ENCODE measurements around the gene DNASE2. TPM values are rescaled to one million over a fixed set of nuclear protein-coding genes. Genes with fewer than 3 reads are reported as not detected.
A peak's percentile ranks its signal among the peaks of the same experiment; 100 is the strongest.
"Not testable (repeated sequence)": the region's sequence is repeated elsewhere in the genome, so short reads cannot be mapped to it uniquely, and the experiment has no call there.

DNASE2 gene, protein sequence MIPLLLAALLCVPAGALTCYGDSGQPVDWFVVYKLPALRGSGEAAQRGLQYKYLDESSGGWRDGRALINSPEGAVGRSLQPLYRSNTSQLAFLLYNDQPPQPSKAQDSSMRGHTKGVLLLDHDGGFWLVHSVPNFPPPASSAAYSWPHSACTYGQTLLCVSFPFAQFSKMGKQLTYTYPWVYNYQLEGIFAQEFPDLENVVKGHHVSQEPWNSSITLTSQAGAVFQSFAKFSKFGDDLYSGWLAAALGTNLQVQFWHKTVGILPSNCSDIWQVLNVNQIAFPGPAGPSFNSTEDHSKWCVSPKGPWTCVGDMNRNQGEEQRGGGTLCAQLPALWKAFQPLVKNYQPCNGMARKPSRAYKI
- 61.0 and 62.4 TPM in 2 replicates for total RNA-seq (2014; rRNA removed; shearing (Covaris generic))

DNA sequence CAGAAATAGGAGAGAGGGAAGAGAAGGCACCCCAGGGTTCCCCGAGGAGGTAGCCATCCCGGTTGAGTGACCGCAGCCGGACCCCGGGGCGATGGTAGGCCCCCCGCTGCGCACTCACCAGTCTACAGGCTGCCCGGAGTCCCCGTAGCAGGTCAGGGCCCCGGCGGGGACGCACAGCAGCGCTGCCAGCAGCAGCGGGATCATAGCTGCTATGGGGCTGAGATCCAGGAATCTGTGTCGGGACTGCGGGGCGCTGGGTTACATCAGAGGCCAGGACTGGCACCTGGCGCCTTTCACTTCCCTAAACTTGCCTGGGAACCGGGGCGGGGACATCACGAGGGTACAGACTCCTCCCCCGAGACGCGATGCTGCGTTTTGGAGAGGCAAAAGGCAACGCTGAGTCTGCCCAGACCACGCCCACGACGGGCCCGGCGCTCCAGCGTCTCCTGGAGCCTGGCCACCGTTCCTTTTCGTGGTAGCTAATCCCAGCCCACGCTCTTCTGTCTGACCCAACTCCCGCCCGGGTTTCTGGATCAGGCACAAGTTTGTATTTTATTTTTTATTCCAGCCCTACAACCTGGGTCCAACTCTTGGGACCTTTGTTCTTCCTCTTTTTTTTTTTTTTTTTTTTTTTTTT is at the start of gene DNASE2:
Gene DNASE2 (minus strand): TSS at position 278 of the 637 bp plus-strand sequence. CDS start 74 bp downstream, at position 204.
- peak; percentile 95 for DNase-seq (ENCODE audit: low read depth)

DNA sequence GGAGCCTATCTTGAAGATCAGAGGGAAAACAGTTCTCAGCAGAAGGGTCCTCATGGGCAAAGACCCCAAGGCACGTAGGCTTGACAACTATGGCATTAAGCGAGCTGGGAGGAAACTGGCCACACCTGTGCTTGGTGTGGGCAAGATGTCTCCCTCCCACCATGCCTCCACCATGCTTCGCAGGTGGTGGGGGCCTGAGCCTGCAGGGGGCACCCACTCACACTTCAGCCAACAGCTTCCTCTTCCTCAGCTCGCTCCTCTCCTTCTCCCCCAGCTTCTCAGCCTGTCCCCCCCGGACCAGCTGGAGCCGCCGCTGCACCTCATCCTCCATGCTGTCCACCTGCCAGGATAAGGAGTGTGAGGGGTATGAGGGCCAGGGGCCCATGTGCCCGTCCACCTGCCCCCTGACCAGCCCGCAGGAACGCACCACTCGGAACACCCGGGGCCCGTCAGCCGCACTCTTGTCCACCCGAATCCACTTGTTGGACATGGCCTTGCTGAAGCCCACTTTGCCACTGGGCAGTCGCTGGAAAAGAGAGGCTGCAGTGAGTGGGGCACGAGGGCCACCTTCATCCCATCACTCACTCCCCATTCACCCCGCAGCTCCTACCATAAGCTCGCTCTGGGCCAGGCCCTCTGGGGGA is 48.9 kb upstream of the DNASE2 start:
- DNase-seq (ENCODE audit: low read depth): no peak

DNA sequence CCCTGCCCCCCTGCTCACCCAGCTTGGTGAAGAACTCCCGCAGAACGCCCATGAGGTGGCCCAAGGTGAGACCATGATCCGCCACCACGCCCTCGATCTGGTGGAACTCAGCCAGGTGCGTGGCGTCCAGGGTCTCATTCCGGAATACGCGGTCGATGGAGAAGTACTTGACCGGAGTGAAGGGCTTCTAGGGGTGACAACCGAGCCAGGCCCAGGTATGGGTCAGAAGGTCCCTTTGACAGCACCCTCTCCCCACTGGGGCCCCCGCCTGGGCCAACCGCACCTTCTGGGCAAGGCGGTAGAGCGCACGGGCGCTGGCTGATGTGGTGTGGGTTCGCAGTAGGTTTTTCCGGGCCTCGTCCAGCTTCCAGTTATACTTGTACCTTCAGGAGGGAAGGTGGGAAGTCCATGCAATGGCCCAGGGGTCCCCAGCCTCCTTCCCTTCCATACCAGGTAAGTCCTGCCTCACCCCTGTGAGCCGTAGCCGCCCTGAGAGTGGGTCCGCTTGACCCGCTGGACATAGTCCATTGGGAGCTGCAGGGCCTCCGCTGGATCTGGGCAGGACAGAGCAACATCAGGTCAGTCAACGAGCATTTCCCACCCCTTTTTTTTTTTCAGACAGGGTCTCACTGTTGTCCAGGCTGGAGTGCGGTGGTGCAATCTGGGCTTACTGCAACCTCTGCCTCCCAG is 43.5 kb upstream of the DNASE2 start:
- no peak for DNase-seq (ENCODE audit: low read depth)

DNA sequence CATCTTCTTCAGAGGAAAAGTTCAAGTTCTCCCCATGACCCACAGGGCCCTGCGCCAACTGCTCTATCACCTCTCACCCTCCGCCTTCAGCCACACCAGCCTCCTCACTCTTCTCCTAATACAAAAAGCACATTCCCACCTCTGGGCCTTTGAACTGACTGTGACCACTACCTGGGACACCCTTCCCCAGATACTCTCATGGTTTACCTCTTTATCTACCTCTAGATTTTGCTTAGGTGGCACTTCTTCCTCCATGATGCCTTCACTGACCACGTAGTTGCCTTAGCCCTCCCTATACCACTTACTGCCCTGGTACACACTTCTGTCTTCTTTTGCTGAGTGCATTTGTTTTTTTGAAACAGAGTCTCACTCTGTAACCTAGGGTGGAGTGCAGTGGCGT is 41.7 kb upstream of the DNASE2 start:
- DNase-seq (ENCODE audit: low read depth): no peak

DNA sequence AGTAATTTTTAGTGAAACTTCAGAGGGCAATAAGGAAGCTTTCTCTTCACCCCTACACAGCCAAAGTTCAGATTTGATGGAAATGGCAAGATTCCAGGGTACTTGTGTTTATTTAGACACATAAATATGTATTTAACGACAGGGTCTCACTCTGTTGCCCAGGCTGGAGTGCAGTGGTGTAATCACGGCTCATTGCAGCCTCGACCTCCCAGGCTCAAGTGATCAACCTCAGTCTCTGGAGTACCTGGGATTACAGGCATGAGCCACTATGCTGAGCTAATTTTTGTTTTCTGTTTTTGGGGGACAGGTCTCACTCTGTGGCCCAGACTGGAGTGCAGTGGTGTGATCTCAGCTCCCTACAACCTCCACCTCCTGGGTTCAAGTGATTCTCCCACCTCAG is 39.8 kb upstream of the DNASE2 start:
- no peak for DNase-seq (ENCODE audit: low read depth)

DNA sequence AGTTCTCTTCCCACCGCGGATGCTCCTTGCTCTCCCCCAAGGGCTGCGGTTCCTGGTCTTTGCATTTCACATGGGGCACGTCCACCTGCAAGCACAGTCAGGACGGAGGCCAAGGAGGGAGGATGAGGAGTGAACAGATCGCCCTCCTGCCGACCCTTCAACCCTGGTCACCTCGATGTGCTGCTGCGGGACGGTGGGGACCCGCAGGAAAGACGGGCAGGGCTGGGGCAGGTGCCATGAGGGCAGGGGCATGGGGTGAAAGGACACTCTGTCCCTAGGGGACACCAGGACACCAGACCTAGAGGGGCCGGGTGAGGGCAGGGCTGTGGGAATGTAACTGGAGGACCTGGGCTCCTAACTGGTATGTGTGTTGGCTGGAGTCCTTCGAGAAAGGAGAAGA is 37.0 kb upstream of the DNASE2 start:
- no peak for DNase-seq (ENCODE audit: low read depth)

DNA sequence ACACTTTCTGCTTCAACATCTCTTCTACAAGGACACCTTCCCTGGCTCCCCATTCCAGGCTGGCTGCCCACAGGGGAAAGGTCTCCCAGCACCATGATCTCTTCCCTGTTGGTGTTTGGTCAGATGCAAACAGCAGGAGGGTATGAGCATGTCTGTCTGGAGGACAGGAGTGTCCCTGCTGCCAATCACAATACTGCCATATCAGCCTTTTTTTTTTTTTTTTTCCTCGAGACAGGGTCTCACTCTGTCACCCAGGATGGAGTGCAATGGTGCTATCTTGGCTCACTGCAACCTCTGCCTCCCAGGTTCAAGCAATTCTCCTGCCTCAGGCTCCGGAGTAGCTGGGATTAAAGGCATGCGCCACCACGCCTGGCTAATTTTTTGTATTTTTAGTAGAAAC is 34.6 kb upstream of the DNASE2 start:
- DNase-seq (ENCODE audit: low read depth): not testable (repeated sequence)

DNA sequence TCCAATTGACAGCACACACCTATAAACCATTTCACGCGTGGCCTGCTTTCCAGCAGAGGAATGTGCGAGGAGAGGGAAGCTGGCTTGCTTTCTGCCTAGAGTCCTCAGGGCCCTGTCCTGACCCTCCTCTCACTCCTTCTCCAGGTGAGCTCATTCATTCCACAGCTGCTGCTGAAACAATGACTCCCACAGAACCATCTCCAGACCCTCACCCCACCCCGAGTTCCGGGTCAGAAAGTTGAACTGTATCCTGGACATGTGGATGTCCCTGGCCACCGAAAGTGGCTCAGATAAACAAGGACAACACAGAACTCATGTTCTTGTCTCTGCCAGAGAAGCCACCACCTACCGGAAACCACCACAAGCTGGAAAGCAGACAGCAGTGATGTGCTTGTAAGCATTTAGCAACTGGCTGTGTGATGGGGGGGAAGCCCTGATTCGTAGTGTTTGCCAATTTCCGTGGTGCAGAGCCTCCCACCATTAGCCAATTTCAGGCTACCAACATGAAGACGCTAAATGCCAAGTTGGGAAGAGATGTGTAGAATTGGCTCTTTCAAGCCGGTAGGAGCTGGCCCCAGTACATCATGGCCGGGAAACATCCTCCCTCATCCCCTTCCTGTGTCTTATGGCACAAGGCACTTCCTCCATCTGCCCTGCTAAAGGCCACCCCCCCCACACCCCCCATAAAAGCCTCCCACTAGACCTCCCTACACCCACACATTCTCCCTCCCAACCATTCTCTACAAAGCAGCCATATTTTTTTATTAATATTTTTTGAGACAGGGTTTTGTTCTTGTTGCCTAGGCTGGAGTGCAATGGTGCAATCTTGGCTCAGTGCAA is 32.8 kb upstream of the DNASE2 start:
- no peak for DNase-seq (ENCODE audit: low read depth)

DNA sequence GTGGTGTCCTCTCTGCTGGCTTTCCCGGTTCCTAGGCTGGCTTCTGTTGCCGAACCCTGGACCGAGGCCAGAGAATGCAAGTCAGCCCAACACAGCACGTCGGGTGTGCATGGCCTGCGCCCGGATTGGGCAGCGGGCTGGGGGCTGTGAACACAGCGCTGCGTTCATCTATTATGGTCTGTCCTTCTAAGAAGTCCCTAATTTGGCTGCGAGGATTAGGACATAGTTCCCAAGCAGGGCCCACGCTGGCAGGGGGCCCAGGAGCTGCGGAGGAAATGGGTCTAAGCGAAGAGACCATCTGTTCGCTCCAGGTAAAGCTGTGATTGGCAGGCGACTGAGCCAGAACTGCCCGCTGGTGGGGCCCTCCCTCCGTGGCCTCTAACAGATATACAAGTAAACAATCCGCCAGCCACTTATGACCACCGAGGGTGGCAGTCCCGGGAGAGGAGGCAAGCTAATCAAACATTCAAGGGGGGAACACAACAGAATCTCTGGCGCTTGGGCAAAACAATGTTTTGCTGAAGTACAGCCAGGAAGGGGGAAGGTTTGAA is 31.8 kb upstream of the DNASE2 start:
- peak; percentile 64 for DNase-seq (ENCODE audit: low read depth)

DNA sequence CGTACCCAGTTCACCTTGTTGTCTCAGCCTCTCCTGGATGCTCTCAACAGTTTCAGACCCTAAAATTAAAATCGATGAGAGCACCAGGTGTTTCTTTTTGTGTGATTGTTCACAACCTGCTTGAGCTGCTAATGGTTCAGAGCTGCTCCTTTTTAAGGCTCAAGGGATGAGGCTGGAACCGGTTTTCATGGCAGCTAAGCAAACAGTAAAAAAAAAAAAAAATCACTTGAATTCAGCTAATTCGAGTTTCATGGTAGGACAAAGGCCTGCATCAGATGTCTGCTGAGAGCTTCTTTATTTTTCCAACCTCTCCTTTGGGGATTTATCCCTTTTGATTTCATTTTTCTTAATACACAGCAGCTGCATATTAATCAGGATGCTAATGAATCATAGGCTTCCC is 31.3 kb upstream of the DNASE2 start:
- no peak for DNase-seq (ENCODE audit: low read depth)

DNA sequence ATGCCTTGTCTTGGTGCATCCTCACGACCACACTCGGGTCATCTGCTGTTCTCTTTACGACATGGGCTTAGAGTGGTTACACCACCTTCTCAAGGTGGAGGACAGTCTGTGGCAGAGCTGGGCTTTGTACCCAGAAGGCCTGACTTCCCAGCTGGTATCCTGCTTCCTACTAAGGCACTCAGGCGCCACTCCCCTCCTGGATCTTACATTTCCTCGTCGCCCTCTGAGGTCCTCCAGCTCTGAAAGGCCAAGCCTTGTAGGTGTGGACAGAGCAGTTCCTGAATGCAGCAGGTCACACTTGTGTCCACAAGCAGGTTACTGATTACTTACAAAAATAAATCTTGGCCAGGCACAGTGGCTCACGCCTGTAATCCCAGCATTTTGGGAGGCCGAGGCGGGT is 25.9 kb upstream of the DNASE2 start:
- no peak for DNase-seq (ENCODE audit: low read depth)

DNA sequence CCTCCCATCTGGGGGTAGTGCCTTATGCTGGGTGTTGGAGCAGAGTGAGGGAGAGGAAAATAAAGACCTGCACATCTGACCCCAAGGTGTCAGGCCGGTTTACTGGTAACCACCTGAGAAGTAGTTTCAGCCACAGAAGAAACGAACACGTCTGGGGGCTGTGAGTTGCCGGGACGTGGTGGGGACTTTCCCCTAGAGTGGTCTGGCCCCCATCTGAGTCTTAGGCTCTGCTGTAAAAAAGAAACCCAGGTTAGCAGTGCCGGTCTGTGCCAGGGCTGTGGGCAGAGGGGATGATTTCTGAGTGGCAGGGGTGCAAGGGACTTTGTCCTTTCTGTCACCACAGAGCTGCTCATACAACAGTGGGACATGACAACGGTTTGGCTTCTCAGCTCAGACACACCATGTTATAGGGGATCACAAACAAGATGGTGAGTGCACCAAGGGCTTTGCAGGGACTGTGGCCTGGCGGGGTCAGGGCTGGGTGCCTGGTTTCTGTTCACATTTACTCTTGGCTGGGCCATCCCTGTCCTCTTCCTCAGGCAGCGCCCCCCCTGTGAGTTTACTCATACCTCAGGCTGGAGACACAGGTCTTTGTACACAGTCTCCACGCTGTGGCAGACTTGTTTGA is 18.8 kb upstream of the DNASE2 start:
- DNase-seq (ENCODE audit: low read depth): no peak

DNA sequence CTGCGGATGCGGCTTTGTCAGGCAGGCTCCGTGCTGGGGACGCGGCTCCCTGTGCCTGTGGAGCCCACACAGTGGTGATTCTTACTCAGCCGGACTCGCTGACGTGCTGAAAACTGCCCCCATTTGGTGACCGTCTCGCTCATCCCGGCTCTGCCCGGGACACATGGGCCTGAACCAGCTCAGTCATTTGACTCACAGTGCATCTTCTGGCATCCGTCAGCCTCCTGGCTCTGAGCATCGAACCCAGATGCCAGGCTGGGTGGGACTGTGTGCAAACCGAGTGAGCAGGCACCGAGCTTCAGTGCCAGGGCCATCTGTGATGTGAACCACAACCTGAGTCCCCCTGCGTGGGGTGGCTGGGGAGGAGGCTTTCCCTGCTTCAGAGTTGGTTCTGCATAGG is 15.2 kb upstream of the DNASE2 start:
- DNase-seq (ENCODE audit: low read depth): no peak

DNA sequence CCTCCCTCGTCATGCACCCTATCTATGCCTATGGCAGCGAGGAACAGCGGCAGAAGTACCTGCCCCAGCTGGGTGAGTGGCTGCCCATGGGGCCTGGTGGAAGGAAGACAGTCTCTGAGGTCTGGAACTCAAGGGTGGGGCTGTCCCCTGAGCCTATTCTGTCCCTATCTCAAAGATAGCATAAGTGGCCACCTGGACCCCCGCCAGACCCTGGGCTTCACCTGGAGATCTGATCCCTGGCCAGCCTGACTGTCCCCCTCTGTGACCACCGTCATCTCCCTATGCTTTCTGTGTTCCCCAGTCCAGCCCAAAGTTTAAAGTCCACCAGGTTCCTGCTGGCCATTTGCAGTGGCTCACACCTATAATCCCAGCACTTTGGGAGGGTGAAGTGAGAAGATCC is 12.3 kb upstream of the DNASE2 start:
- DNase-seq (ENCODE audit: low read depth): no peak

DNA sequence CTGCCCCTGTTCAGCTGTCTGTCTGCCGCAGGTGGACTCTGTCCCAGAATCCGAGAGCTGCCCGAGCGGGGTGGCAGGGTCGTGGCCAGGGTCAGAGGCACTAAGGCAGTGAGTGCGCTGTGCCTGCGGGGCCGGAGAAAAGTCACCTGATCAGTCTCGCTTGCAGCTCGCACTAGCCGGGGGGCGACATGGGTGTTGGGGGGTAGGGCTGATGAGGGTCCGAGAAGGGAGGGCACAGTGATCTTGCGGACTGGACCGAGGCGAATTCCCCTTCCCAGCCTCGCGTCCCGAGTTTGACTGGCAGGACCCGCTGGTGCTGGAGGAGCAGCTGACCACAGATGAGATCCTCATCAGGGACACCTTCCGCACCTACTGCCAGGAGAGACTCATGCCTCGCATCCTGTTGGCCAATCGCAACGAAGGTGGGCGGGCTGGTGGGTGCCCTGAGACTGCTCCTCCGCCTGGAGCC is 10.3 kb upstream of the DNASE2 start:
- no peak for DNase-seq (ENCODE audit: low read depth)

DNA sequence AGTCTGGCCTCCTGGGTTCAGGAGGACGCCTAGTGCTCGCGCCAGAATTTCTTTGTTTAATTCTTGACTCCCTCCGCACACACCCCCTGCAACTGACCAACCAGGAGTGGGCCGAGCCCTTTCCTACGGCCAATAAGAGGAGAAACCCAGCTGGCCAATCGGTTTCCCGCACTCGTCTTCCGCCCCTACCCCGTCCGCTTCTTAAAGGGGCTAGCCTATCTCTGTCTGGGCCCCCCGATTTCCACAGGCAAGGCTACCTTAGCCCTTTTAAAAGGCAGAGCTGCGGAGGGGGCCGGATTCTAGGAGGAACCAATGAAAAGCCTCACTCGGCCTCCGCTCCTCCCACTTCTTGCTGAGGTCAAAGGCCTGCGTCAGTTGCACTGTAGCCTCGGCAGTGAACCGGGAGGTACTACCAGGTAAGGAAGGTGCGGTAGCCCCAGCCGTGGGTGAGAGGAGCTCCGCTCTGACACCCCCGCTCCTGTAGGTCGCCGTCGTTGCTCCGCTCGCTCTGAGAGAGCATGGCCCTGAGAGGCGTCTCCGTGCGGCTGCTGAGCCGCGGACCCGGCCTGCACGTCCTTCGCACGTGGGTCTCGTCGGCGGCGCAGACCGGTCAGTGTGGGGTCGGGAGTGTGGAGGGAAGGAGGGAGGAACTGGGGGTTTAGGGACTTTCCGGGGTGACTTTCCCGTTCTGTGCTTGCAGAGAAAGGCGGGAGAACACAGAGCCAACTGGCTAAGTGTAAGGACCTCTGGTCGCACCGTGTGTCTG is 9.7 kb upstream of the DNASE2 start, which contains the start of gene GCDH:
Gene GCDH (plus strand): TSS at position 374 of the 766 bp plus-strand sequence. CDS start 145 bp downstream, at position 519.
- DNase-seq (ENCODE audit: low read depth): peak; percentile 99

DNA sequence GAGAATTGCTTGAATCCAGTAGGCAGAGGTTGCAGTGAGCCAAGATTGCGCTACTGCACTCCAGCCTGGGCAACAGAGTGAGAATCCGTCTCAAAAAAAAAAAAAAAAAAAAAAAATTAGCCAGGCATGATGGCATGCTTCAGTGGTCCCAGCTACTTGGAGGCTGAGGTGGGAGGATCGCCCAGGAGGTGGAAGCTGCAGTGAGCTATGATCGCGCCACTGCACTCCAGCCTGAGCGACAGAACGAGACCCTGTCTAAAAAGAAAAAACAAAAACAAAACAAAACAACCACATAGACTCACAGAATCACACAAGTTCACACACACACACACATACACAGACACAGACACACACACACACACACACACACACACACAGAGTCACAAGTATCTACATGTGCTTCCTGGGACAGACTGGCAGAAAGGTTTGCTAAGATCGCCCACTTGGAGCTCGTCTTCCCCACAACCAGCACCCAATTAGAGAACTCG is 9.1 kb upstream of the DNASE2 start:
- DNase-seq (ENCODE audit: low read depth): not testable (repeated sequence)

DNA sequence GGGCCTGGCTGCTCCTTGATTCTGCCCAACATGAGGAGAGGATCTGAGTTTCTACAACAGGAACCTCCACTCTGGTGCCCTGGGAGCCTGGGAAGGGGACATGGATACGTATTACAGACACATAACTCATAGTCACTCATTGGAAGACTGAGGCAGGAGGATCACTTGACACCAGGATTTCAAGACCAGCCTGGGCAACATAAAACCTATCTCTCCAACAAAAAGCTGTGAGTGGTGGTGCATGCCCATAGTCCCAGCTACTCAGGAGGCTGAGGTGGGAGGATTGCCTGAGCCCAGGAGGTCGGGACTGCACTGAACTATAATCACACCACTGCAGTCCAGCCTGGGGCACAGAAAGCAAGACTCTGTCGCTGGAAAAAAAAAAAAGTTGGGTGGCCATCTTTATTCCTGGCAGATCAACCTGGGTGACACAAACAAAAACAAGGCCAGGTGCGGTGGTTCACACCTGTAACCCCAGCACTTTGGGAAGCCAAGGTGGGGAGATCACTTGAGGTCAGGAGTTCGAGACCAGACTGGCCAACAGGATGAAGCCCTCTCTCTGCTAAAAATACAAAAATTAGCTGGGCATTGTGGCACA is 6.9 kb upstream of the DNASE2 start:
- DNase-seq (ENCODE audit: low read depth): no peak
